Endothelial cell of umbilical vein (primary cell): ENCODE data around the gene TSPAN18. TPM values are rescaled to one million over a fixed set of nuclear protein-coding genes. Genes with fewer than 3 reads are reported as not detected.

Source experiments
- BruUV-seq: library from RNA; stranded (reverse); fragments of 400-500 nt; replicated peaks from 2 replicates; lab custom pipeline; 2021; lab: Mats Ljungman, UMichigan
- CTCF ChIA-PET: fragments of 300-600, 350-600 bp; sonication (Branson Sonifier 250); formaldehyde crosslinking; loops from one replicate; lab custom pipeline; 2021; ENCODE audit warnings: antibody characterized with exemption, inconsistent platforms; lab: Charles Lee
- POLR2A ChIA-PET: fragments of 300-600, 350-600 bp; sonication (Branson Sonifier 250); formaldehyde crosslinking; loops from one replicate; lab custom pipeline; 2021; ENCODE audit warnings: antibody characterized with exemption, inconsistent platforms; lab: Charles Lee
- DNase-seq: peaks from one replicate; pipeline ENCODE4 v3.0.0-alpha.2; 2011; ENCODE audit warnings: low read depth, low spot score
- FAIRE-seq: peaks from 2 replicates; lab custom pipeline; 2011; peaks lifted over from hg19 to GRCh38; lab: Jason Lieb, UNC
- H2AFZ ChIP-seq: 2 replicates; pipeline ENCODE4 v1.6.0; 2012; ENCODE audit warnings: low read depth, low read length, control low read depth, inconsistent platforms
- H3K27ac ChIP-seq: 2 replicates; pipeline ENCODE4 v1.5.1; 2011; ENCODE audit warnings: low read depth, mild to moderate bottlenecking, control low read depth, low read length, moderate library complexity; ENCODE audit not compliant: insufficient read depth
- H3K27me3 ChIP-seq, 2 experiments: 2 replicates each; pipeline versions ENCODE4 v1.6.0 to v1.6.1; 2011; ENCODE audit warnings: low read length in 2 of 2, mixed read lengths in 1 of 2; ENCODE audit not compliant: control insufficient read depth in 2 of 2, insufficient read depth in 2 of 2
- H3K36me3 ChIP-seq, 2 experiments: 2 replicates in 1 of 2; 3 replicates in 1 of 2; pipeline ENCODE4 v1.5.1; 2011; ENCODE audit warnings: low read length in 2 of 2, mild to moderate bottlenecking in 1 of 2, moderate library complexity in 1 of 2; ENCODE audit not compliant: control insufficient read depth in 2 of 2, insufficient read depth in 2 of 2; ENCODE audit errors: extremely low read depth in 1 of 2
- H3K4me1 ChIP-seq: 3 replicates; pipeline ENCODE4 v1.5.1; 2011; ENCODE audit warnings: mild to moderate bottlenecking, low read length; ENCODE audit not compliant: control insufficient read depth, insufficient read depth; ENCODE audit errors: extremely low read depth
- H3K4me2 ChIP-seq: 2 replicates; pipeline ENCODE4 v1.6.1; 2011; ENCODE audit warnings: low read length, control low read depth, mixed read lengths; ENCODE audit not compliant: insufficient read depth
- H3K4me3 ChIP-seq, 3 experiments: fragments of 200-600 bp in 1 of 3; sonication (generic), shearing (Covaris generic) in 1 of 3; replicated peaks in 1 of 3; 2 replicates each; pipeline ENCODE4 v1.5.1; 2011 to 2016; ENCODE audit warnings: control low read depth in 3 of 3, low read length in 3 of 3, mild to moderate bottlenecking in 2 of 3, inconsistent platforms in 1 of 3, low read depth in 1 of 3, moderate library complexity in 1 of 3; ENCODE audit not compliant: insufficient read depth in 1 of 3
- H3K79me2 ChIP-seq: 2 replicates; pipeline ENCODE4 v1.6.0; 2012; ENCODE audit warnings: low read length, inconsistent platforms; ENCODE audit not compliant: control insufficient read depth, insufficient read depth
- H3K9ac ChIP-seq: replicated peaks from 2 replicates; pipeline ENCODE3; 2011; ENCODE audit warnings: low read length, control low read depth; ENCODE audit not compliant: insufficient read depth; ENCODE audit errors: extremely low read depth
- H3K9me1 ChIP-seq: replicated peaks from 3 replicates; pipeline ENCODE4 v1.6.0; 2011; ENCODE audit warnings: mild to moderate bottlenecking, low read length; ENCODE audit not compliant: control insufficient read depth, insufficient read depth; ENCODE audit errors: extremely low read depth
- H3K9me3 ChIP-seq: replicated peaks from 2 replicates; pipeline ENCODE4 v1.5.1; 2012; ENCODE audit warnings: low read length, inconsistent platforms; ENCODE audit not compliant: control insufficient read depth, insufficient read depth
- H4K20me1 ChIP-seq: replicated peaks from 2 replicates; pipeline ENCODE3; 2011; ENCODE audit warnings: mild to moderate bottlenecking, low read length; ENCODE audit not compliant: control insufficient read depth, insufficient read depth; ENCODE audit errors: extremely low read depth
- CTCF ChIP-seq, 2 donors: IDR thresholded peaks; 1 replicate in 1 of 2; 2 replicates in 1 of 2; pipeline ENCODE4 v1.5.1; 2011; ENCODE audit warnings: low read length in 2 of 2, mild to moderate bottlenecking in 2 of 2, moderate library complexity in 2 of 2, control low read depth in 1 of 2, inconsistent platforms in 1 of 2, low read depth in 1 of 2; ENCODE audit not compliant: insufficient read depth in 1 of 2; ENCODE audit errors: extremely low read depth in 1 of 2
- EZH2 ChIP-seq: IDR thresholded peaks from 2 replicates; pipeline ENCODE4 v1.6.1; 2012; ENCODE audit warnings: borderline replicate concordance, low read depth, mild to moderate bottlenecking, moderate library complexity, low read length, inconsistent platforms; ENCODE audit not compliant: severe bottlenecking
- JUN ChIP-seq: IDR thresholded peaks from 2 replicates; pipeline ENCODE4 v1.6.1; 2011; ENCODE audit warnings: borderline replicate concordance, low read depth; ENCODE audit not compliant: insufficient read length, insufficient read depth
- MAX ChIP-seq: IDR thresholded peaks from 2 replicates; pipeline ENCODE4 v1.6.1; 2011; ENCODE audit not compliant: insufficient read depth, insufficient read length
- MYC ChIP-seq: IDR thresholded peaks from one replicate; pipeline ENCODE4 v1.6.1; 2011; ENCODE audit warnings: mild to moderate bottlenecking, low read depth, low read length
- POLR2A ChIP-seq: IDR thresholded peaks from 2 replicates; pipeline ENCODE4 v1.6.1; 2012; ENCODE audit warnings: low read depth, mild to moderate bottlenecking, control low read depth, low read length
- POLR2AphosphoS5 ChIP-seq: IDR thresholded peaks from 2 replicates; pipeline ENCODE4 v1.6.1; 2012; ENCODE audit warnings: low read depth, mild to moderate bottlenecking, control low read depth, low read length, moderate library complexity; ENCODE audit not compliant: insufficient read depth
- dilution Hi-C: fragments of 300-500 bp; cut with MboI; formaldehyde crosslinking; loops from one replicate; pipeline ENCODE4 v1.15.0; 2019; ENCODE audit warnings: low sequenced_read_pairs; ENCODE audit not compliant: extremely low pct_ligation_motif_present
- intact Hi-C: fragments of 100-400 bp; cut with micrococcal nuclease; formaldehyde crosslinking; loops from one replicate; pipeline ENCODE4 v1.10.0; 2022
- polyA plus RNA-seq, 4 experiments: library from polyadenylated mRNA; depleted of rRNA in 3 of 4; stranded (reverse) in 3 of 4; unstranded in 1 of 4; fragments of >200 nt; gene quantifications; 2 replicates each; pipeline versions ENCODE4 v1.2.1 to v1.2.3, GENCODE V29; 2011 to 2012; ENCODE audit warnings: missing spikeins in 1 of 4
- total RNA-seq: library from RNA; stranded (reverse); gene quantifications from 2 replicates; pipeline ENCODE4 v1.2.3, GENCODE V29; 2021

Gene TSPAN18
- total and polyA plus RNA-seq, 2 donors (not counting 3 experiments of a cell fraction or from before 2014, with no cell fraction given) = 32.2 to 118 TPM

GRCh38 chr11:44892843-44893242 lies 166.1 kb downstream of the TSPAN18 start:
- FAIRE-seq = no peak
- CTCF ChIA-PET = interaction anchor here (0.9 to 5.5 kb wide), 9 partner anchors 13 to 271 kb away, joined by 3 to 75 read pairs (median 4); partner anchors contain the start of gene TSPAN18
- intact Hi-C loops (loop anchor here (5.0 kb wide), 2 partner anchors 81 to 336 kb away; no protein-coding TSS in a partner anchor), dilution Hi-C loops (loop anchor here (10.0 kb wide), 1 partner anchor 268 kb away; no protein-coding TSS in a partner anchor)
- no peak for DNase-seq
- no TSS peak for BruUV-seq
- H4K20me1 ChIP-seq = no peaks in the 10 kb centered on the region
- no peak overlapping the region for H3K4me2 ChIP-seq
- no peaks in the 10 kb centered on the region for H3K4me1 ChIP-seq
- H3K36me3 ChIP-seq = no peaks in the 10 kb centered on the region
- no peak overlapping the region for H2AFZ ChIP-seq
- H3K4me3 ChIP-seq = no peak overlapping the region
- no peaks in the 10 kb centered on the region for H3K79me2 ChIP-seq
- H3K9ac ChIP-seq = no peak overlapping the region
- H3K9me3 ChIP-seq = no peaks in the 10 kb centered on the region
- H3K9me1 ChIP-seq = no peaks in the 10 kb centered on the region
- POLR2A ChIA-PET = no interaction called here
- no peaks in the 10 kb centered on the region for H3K27me3 ChIP-seq
- TF ChIP-seq POLR2AphosphoS5 = no peak
- no peak for TF ChIP-seq POLR2A
- TF ChIP-seq JUN = no peak
- no peak for TF ChIP-seq MYC
- TF ChIP-seq CTCF (IDR thresholded peaks at IDR 0.05; ENCODE audit: extremely low read depth in 1 of 2, insufficient read depth in 1 of 2, low read depth in 1 of 2, low read length in 2 of 2) = no peak
- TF ChIP-seq MAX = no peak
- no peak for TF ChIP-seq EZH2
- no peak overlapping the region for H3K27ac ChIP-seq
